Thymus (tissue), 11 donors: ENCODE results near the gene KCNK3. TPM values are rescaled to one million over a fixed set of nuclear protein-coding genes. Genes with fewer than 3 reads are reported as not detected.
A peak's percentile ranks its signal among the peaks of the same experiment; 100 is the strongest.
"Not testable (repeated sequence)": the region's sequence is repeated elsewhere in the genome, so short reads cannot be mapped to it uniquely, and the experiment has no call there.

Experiments
- DNase-seq, 9 donors: peaks; one replicate each; pipeline ENCODE4 v3.0.0-alpha.2; 2013; ENCODE audit warnings: low spot score in 9 of 9, low read depth in 6 of 9, missing footprints in 1 of 9
- H3K27ac ChIP-seq, 2 donors: one replicate each; pipeline ENCODE4 v1.5.1; 2013; ENCODE audit warnings: control low read depth in 1 of 2, low read depth in 1 of 2, low read length in 1 of 2, mild to moderate bottlenecking in 1 of 2, moderate library complexity in 1 of 2
- H3K27me3 ChIP-seq, 2 donors: one replicate each; pipeline ENCODE4 v1.5.1; 2013; ENCODE audit warnings: low read length in 1 of 2; ENCODE audit not compliant: control insufficient read depth in 2 of 2, insufficient read depth in 1 of 2
- H3K36me3 ChIP-seq, 2 donors: one replicate each; pipeline ENCODE4 v1.5.1; 2013; ENCODE audit warnings: low read length in 1 of 2, mild to moderate bottlenecking in 1 of 2, moderate library complexity in 1 of 2; ENCODE audit not compliant: control insufficient read depth in 2 of 2, insufficient read depth in 2 of 2
- H3K4me1 ChIP-seq, 2 donors: one replicate each; pipeline ENCODE4 v1.5.1; 2013; ENCODE audit warnings: low read length in 2 of 2; ENCODE audit not compliant: control insufficient read depth in 2 of 2, insufficient read depth in 2 of 2
- H3K4me3 ChIP-seq, 2 donors: one replicate each; pipeline ENCODE4 v1.5.1; 2013; ENCODE audit warnings: low read length in 2 of 2, control low read depth in 1 of 2, mild to moderate bottlenecking in 1 of 2
- H3K9me3 ChIP-seq, 2 donors: one replicate each; pipeline ENCODE4 v1.5.1; 2013; ENCODE audit warnings: low read length in 1 of 2, mild to moderate bottlenecking in 1 of 2; ENCODE audit not compliant: control insufficient read depth in 2 of 2, insufficient read depth in 1 of 2
- WGBS: extraction: QIAGEN DNeasy Blood & Tissue Kit; methylation state at CpG from one replicate; pipeline ENCODE4 v1.1.7; 2013; 5-methylcytosine and 5-hydroxymethylcytosine counted together
- polyA plus RNA-seq: library from polyadenylated mRNA; stranded (reverse); fragments of 200-250 nt; gene quantifications from one replicate; pipeline ENCODE4 v1.2.3, GENCODE V29; 2013
- total RNA-seq: library from RNA; stranded (reverse); fragments of 120-200 nt; gene quantifications from one replicate; pipeline ENCODE4 v1.2.4, GENCODE V29; 2013
- donor health status: healthy.

Gene KCNK3
- total and polyA plus RNA-seq, 2 donors: 0.05 to 0.71 TPM

- H3K4me1 ChIP-seq: peaks cover under 1 to 12% of the 10 kb centered on the region in 2 donors
- no peak for DNase-seq
- no peak overlapping the region for H3K4me3 ChIP-seq
- WGBS: 98% methylated on average over 5 of the region's 5 CpGs
- no peaks in the 10 kb centered on the region for H3K9me3 ChIP-seq
- no peaks in the 10 kb centered on the region for H3K36me3 ChIP-seq
- peaks cover 0 to 8% of the 10 kb centered on the region in 2 donors for H3K27me3 ChIP-seq
- no peak overlapping the region for H3K27ac ChIP-seq
Measured at GRCh38 chr2:26759845-26760244, 67.3 kb downstream of the KCNK3 start.

- not testable (repeated sequence) for DNase-seq, H3K9me3 ChIP-seq, H3K27ac ChIP-seq, H3K36me3 ChIP-seq, H3K4me3 ChIP-seq, H3K27me3 ChIP-seq
- 87% methylated on average over 10 of the region's 10 CpGs for WGBS
- H3K4me1 ChIP-seq: peaks cover 10 to 23% of the 10 kb centered on the region in 2 donors
Measured at GRCh38 chr2:26760991-26761390, 68.5 kb downstream of the KCNK3 start.

GRCh38 chr2:26763019-26763418 lies 70.5 kb downstream of the KCNK3 start:
- H3K4me1 ChIP-seq: peaks cover 14 to 37% of the 10 kb centered on the region in 2 donors
- WGBS: 97% methylated on average over 10 of the region's 10 CpGs
- DNase-seq: no peak
- no peaks in the 10 kb centered on the region for H3K36me3 ChIP-seq
- H3K27ac ChIP-seq: no peak overlapping the region
- no peaks in the 10 kb centered on the region for H3K9me3 ChIP-seq
- peaks cover 0 to 8% of the 10 kb centered on the region in 2 donors for H3K27me3 ChIP-seq
- H3K4me3 ChIP-seq: no peak overlapping the region

GRCh38 chr2:26764078-26764887 lies 71.8 kb downstream of the KCNK3 start, which contains the start of gene SLC35F6:
Gene SLC35F6, plus strand, starts transcription at chr2:26764284. Its CDS starts 66 bp downstream, at chr2:26764350.
- peaks cover 0 to 8% of the 10 kb centered on the region in 2 donors for H3K27me3 ChIP-seq
- peak within 1 kb of the TSS; percentile 86 to 97 for H3K4me3 ChIP-seq
- WGBS: 4% methylated on average over 68 of the region's 68 CpGs
- peaks cover 17 to 42% of the 10 kb centered on the region in 2 donors for H3K4me1 ChIP-seq
- peak within 1 kb of the TSS; percentile 73 to 89 for H3K27ac ChIP-seq
- DNase-seq: peak in 7 of 9 donors; percentile 68 to 90 (median 81)
- no peaks in the 10 kb centered on the region for H3K36me3 ChIP-seq
- no peaks in the 10 kb centered on the region for H3K9me3 ChIP-seq

GRCh38 chr2:26764906-26765305 lies 72.4 kb downstream of the KCNK3 start:
- Histone ChIP-seq H3K27me3 (peaks cover 0 to 8% of the 10 kb centered on the region in 2 donors), H3K36me3 (no peaks in the 10 kb centered on the region), H3K27ac (no peak overlapping the region), H3K4me1 (peaks cover 17 to 46% of the 10 kb centered on the region in 2 donors), H3K4me3 (peak overlapping the region; percentile 86 to 97), H3K9me3 (no peaks in the 10 kb centered on the region)
- WGBS: 75% methylated on average over 3 of the region's 3 CpGs
- no peak for DNase-seq

GRCh38 chr2:26765475-26766200 lies 73.1 kb downstream of the KCNK3 start:
- peaks cover 0 to 8% of the 10 kb centered on the region in 2 donors for H3K27me3 ChIP-seq
- H3K4me3 ChIP-seq: no peak overlapping the region
- WGBS: 98% methylated on average over 10 of the region's 10 CpGs
- no peak for DNase-seq
- H3K36me3 ChIP-seq: peaks cover 0 to 2% of the 10 kb centered on the region in 2 donors
- H3K27ac ChIP-seq: no peak overlapping the region
- H3K4me1 ChIP-seq: peaks cover 17 to 47% of the 10 kb centered on the region in 2 donors
- no peaks in the 10 kb centered on the region for H3K9me3 ChIP-seq

- WGBS: 72% methylated on average over 5 of the region's 5 CpGs
- H3K27ac ChIP-seq: no peak overlapping the region
- no peak overlapping the region for H3K4me3 ChIP-seq
- peaks cover 30 to 62% of the 10 kb centered on the region in 2 donors for H3K4me1 ChIP-seq
- no peaks in the 10 kb centered on the region for H3K9me3 ChIP-seq
- H3K36me3 ChIP-seq: peaks cover 2 to 3% of the 10 kb centered on the region in 2 donors
- H3K27me3 ChIP-seq: peaks cover 0 to 8% of the 10 kb centered on the region in 2 donors
- no peak for DNase-seq
Measured at GRCh38 chr2:26767129-26767528, 74.6 kb downstream of the KCNK3 start.

GRCh38 chr2:26767894-26768487 lies 75.5 kb downstream of the KCNK3 start:
- H3K27me3 ChIP-seq: peaks cover 0 to 8% of the 10 kb centered on the region in 2 donors
- peaks cover 2 to 3% of the 10 kb centered on the region in 2 donors for H3K36me3 ChIP-seq
- no peak overlapping the region for H3K27ac ChIP-seq
- no peak for DNase-seq
- H3K4me1 ChIP-seq: peaks cover 38 to 70% of the 10 kb centered on the region in 2 donors
- H3K9me3 ChIP-seq: no peaks in the 10 kb centered on the region
- H3K4me3 ChIP-seq: no peak overlapping the region
- 99% methylated on average over 5 of the region's 5 CpGs for WGBS

- Histone ChIP-seq H3K36me3 (peaks cover 2 to 3% of the 10 kb centered on the region in 2 donors), H3K27me3 (peaks cover 0 to 3% of the 10 kb centered on the region in 2 donors), H3K4me1 (peaks cover 38 to 74% of the 10 kb centered on the region in 2 donors), H3K27ac (no peak overlapping the region), H3K9me3 (no peaks in the 10 kb centered on the region), H3K4me3 (no peak overlapping the region)
- no peak for DNase-seq
- WGBS: 100% methylated on average over 3 of the region's 3 CpGs
Measured at GRCh38 chr2:26768759-26769088, 76.2 kb downstream of the KCNK3 start.
